ENCODE data around the gene PLOD1. TPM values are rescaled to one million over a fixed set of nuclear protein-coding genes. Genes with fewer than 3 reads are reported as not detected.
A peak's percentile ranks its signal among the peaks of the same experiment; 100 is the strongest.

The PLOD1 gene
- polyA plus RNA-seq, 2 of the 4 experiments (the other 2 are of a cell fraction): 53.8 to 83.9 TPM

DNA sequence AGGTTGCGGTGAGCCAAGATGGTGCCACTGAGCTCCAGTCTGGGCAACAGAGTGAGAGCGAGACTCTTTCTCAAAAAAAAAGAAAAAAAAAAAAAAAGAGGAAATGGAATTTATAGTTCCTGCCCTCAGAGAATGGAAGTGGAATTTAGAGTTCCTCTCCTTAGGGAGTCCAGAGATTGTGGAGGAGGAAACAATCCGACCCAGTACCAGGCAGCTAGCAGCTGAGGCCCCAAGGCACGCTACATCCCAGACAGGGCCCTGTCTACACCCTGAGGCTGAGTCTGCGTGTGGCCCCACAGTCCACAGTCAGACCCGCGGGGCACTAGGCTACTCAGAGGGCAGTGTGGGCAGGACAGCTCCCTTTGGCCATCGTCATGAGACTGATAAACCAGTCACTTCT, 43.8 kb downstream of the PLOD1 start:
- Histone ChIP-seq H3K27ac (no peak overlapping the region), H3K9me3 (no peaks in the 10 kb centered on the region), H3K4me2 (no peak overlapping the region), H3K4me3 (no peak overlapping the region), H3K4me1 (peaks cover 20% of the 10 kb centered on the region)
- DNase-seq (ENCODE audit: low read depth in 1 of 2, low spot score in 1 of 2) (no peak), FAIRE-seq (no peak), ATAC-seq (no peak)
- ChIA-PET CTCF (interaction anchor here (0.6 to 0.7 kb wide), 2 partner anchors 140 to 1233 kb away, joined by 3 read pairs; no protein-coding TSS in a partner anchor), POLR2A (no interaction called here)
- WGBS (ENCODE audit: missing lambda C conversion rate): 89% methylated on average over 8 of the region's 8 CpGs
- no peak for TF ChIP-seq EP300 (IDR thresholded peaks at IDR 0.05)
- no peak for TF ChIP-seq HES2 (IDR thresholded peaks at IDR 0.05)
- TF ChIP-seq, protein P1, sequence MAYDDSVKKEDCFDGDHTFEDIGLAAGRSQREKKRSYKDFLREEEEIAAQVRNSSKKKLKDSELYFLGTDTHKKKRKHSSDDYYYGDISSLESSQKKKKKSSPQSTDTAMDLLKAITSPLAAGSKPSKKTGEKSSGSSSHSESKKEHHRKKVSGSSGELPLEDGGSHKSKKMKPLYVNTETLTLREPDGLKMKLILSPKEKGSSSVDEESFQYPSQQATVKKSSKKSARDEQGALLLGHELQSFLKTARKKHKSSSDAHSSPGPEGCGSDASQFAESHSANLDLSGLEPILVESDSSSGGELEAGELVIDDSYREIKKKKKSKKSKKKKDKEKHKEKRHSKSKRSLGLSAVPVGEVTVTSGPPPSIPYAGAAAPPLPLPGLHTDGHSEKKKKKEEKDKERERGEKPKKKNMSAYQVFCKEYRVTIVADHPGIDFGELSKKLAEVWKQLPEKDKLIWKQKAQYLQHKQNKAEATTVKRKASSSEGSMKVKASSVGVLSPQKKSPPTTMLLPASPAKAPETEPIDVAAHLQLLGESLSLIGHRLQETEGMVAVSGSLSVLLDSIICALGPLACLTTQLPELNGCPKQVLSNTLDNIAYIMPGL (CRISPR knock-in tag; IDR thresholded peaks at IDR 0.05; ENCODE audit: borderline replicate concordance): no peak
- TF ChIP-seq POLR2A (IDR thresholded peaks at IDR 0.05; ENCODE audit: low read length): no peak
- TF ChIP-seq CBX2 (IDR thresholded peaks at IDR 0.05; ENCODE audit: borderline replicate concordance, low read depth): no peak
- TF ChIP-seq ELK1 (IDR thresholded peaks at IDR 0.05; ENCODE audit: low read depth, low read length): no peak
- TF ChIP-seq RNF2 (IDR thresholded peaks at IDR 0.05; ENCODE audit: borderline replicate concordance, low read depth): no peak
- no peak for TF ChIP-seq RFX5 (IDR thresholded peaks at IDR 0.05)
- no peak for TF ChIP-seq CTCF (IDR thresholded peaks at IDR 0.05)
- no peak for TF ChIP-seq E2F6 (IDR thresholded peaks at IDR 0.05; ENCODE audit: borderline replicate concordance, low read depth)
- TF ChIP-seq ZSCAN20 (CRISPR knock-in tag; IDR thresholded peaks at IDR 0.05): no peak
- TF ChIP-seq MYC (IDR thresholded peaks at IDR 0.05; ENCODE audit: borderline replicate concordance, low read length): no peak
- no peak for TF ChIP-seq NPAS2 (CRISPR knock-in tag; IDR thresholded peaks at IDR 0.05; ENCODE audit: borderline replicate concordance)
- TF ChIP-seq, protein P2, sequence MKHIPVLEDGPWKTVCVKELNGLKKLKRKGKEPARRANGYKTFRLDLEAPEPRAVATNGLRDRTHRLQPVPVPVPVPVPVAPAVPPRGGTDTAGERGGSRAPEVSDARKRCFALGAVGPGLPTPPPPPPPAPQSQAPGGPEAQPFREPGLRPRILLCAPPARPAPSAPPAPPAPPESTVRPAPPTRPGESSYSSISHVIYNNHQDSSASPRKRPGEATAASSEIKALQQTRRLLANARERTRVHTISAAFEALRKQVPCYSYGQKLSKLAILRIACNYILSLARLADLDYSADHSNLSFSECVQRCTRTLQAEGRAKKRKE (CRISPR knock-in tag; IDR thresholded peaks at IDR 0.05; ENCODE audit: low read depth): no peak
- no peak for TF ChIP-seq CHD4 (IDR thresholded peaks at IDR 0.05; ENCODE audit: borderline replicate concordance)

GRCh38 chr1:11979028-11979850, 44.7 kb downstream of the PLOD1 start:
- Histone ChIP-seq H3K4me3 (peak overlapping the region; percentile 98), H3K27ac (peak overlapping the region in 1 of 2 experiments; percentile 95; a peak in 4 of 6 replicates), H3K4me2 (peak overlapping the region; percentile 92), H3K4me1 (peaks cover 20% of the 10 kb centered on the region), H3K9me3 (no peaks in the 10 kb centered on the region)
- peak; percentile 4 to 7; a peak in 4 of 6 replicates for ATAC-seq
- WGBS (ENCODE audit: missing lambda C conversion rate): 72% methylated on average over 27 of the region's 29 CpGs
- ChIA-PET POLR2A (interaction anchor here (0.6 to 3.5 kb wide), 5 partner anchors 12 to 638 kb away, joined by 3 to 45 read pairs (median 5); partner anchors contain the start of genes DHRS3 and MIIP), CTCF (interaction anchor here (2.0 kb wide), 1 partner anchor 71 kb away, joined by 5 read pairs; no protein-coding TSS in a partner anchor)
- FAIRE-seq: no peak
- no peak for DNase-seq (ENCODE audit: low read depth in 1 of 2, low spot score in 1 of 2)
- TF ChIP-seq KDM1A (IDR thresholded peaks at IDR 0.05; ENCODE audit: low read depth): no peak
- no peak for TF ChIP-seq RAD21 (conservative IDR thresholded peaks at IDR 0.05 in 1 of 2, IDR thresholded peaks at IDR 0.05 in 1 of 2)
- no peak for TF ChIP-seq BCL3 (IDR thresholded peaks at IDR 0.05)
- TF ChIP-seq, protein P3, sequence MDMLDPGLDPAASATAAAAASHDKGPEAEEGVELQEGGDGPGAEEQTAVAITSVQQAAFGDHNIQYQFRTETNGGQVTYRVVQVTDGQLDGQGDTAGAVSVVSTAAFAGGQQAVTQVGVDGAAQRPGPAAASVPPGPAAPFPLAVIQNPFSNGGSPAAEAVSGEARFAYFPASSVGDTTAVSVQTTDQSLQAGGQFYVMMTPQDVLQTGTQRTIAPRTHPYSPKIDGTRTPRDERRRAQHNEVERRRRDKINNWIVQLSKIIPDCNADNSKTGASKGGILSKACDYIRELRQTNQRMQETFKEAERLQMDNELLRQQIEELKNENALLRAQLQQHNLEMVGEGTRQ (IDR thresholded peaks at IDR 0.05): no peak
- TF ChIP-seq MAX (IDR thresholded peaks at IDR 0.05): no peak
- no peak for TF ChIP-seq TFCP2L1 (CRISPR knock-in tag; IDR thresholded peaks at IDR 0.05)

Data from A549 (cell line).